ENCODE data around the gene INO80E. TPM values are rescaled to one million over a fixed set of nuclear protein-coding genes. Genes with fewer than 3 reads are reported as not detected.
A peak's percentile ranks its signal among the peaks of the same experiment; 100 is the strongest.

INO80E gene
- polyA plus RNA-seq, 12 donors = 24.0 to 62.2 (median 32.7) TPM; not detected in 1

DNA sequence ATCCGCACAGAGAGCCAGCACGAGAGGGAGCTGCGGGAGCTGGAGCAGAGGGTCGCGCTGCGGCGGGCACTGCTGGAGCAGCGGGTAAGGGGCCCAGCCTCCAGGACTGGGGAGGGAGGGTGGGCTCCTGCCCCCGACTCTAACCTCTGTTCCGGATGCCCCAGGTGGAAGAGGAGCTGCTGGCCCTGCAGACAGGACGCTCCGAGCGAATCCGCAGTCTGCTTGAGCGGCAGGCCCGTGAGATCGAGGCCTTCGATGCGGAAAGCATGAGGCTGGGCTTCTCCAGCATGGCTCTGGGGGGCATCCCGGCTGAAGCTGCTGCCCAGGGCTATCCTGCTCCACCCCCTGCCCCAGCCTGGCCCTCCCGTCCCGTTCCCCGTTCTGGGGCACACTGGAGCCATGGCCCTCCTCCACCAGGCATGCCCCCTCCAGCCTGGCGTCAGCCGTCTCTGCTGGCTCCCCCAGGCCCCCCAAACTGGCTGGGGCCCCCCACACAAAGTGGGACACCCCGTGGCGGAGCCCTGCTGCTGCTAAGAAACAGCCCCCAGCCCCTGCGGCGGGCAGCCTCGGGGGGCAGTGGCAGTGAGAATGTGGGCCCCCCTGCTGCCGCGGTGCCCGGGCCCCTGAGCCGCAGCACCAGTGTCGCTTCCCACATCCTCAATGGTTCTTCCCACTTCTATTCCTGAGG, 5.0 kb upstream of the INO80E start:
- DNase-seq = no peak

DNA sequence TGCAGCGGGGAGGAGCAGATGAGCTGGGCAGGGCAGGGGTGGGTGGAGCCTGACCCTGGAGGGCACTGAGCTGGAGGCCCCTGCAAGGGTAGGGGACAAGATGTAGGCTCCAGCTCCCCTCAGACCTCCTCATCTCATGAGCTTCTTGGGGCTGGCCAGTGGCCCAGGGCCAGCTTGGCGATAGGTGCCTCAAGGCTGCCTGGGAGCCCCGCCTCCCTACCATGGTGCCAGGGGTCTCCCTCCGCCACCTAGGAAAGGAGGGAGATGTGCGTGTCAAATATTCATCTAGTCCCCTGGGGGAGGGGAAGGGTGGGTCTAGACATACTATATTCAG, 4.5 kb upstream of the INO80E start:
- DNase-seq = no peak

DNA sequence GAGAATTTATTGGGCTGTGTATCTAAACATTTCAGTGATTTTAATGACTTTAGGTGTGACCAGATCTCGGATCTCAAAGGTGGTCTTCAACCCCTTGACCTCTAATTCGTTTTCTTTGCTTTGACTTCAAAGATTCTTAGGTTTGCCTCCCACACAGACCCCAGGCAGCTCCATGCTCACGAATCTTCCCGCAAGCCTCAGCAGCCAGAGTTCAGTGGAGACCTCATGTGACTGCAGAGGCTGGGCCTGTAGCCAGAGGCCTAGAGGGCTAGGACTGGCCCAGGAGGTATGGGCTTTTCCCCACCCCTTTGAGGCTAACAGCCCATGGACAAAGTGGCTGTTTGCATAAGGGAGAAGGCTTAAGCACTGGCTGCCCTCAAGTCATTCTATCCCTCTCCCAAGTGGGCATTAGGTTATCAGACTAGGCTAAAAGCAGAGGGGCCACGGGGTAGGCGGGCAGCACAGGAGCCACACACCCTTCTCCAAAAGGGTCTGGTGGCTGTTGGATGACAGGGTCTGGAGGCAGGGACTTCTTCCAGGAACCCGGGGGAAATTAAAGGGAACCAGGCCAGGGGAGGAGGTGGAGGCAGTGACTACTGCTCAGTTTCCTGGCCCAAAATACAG, 3.6 kb upstream of the INO80E start:
- DNase-seq = no peak

DNA sequence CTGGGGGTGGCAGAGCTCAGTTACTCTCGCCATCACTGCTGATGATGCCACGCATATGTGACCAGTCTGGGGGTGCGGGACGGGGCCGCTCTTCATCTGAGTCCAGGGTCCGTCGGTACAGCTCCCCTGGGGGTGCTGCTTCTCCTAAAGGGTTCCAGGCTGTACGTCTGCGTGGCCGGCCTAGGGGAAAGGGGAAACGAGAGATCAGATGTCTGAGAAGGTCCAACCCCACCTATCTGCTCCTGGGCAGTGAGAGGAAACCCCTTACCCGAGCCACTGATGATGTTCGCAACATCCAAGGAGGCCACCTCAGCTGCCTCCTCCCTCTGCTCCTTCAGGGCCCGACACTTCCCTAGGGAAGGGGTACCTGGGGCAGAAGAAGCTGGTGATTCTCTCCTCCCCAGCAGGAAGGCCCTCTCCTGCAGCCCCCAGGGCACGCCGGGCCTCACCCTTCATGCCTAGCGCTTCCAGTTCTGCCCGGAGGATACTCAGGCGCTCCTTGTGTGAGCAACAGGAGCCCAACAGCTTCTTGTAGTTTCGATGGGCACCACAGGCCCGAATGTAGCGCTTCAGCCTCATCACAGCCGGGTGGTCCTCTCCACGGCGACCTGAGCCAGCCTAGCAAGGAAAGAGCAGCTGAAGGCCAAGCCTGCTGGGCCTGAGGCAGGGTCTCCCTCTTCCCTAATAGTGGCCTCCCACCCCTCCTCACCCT, 2.7 kb upstream of the INO80E start:
- no peak for DNase-seq

DNA sequence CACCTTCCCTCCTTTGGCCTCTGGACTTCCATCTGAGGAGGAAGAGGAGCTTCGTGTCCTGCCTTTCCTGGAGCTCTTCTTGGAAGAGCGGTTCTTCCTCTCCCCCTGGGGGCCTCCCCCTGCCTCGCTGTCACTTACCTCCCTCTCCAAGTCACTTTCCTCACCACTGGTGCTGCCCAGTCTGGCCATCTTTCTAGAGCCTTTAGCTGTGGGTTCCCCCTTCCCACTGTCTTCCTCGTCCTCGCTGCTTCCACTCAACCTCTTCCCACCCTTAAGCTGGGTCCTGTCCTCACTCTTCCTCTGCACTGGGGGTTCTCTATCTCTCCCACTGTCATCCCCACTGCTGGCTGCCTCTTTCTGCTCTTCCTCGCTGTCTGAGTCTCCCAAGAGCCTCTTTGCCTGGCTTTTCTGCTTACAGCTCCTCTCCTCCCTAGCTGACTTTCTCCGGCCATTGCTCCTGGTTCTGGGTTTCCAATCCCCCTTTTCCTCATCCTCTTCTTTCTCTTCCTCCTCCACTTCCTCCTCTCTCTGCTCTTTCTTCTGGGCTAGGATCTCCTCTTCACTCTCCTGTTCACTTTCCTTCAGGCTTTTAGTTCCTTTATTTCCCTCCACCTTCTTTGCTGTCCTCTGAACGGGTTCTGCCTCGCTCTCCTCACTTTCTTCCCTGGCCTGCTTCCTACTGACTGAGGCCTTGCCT, 2.0 kb upstream of the INO80E start:
- no peak for DNase-seq

DNA sequence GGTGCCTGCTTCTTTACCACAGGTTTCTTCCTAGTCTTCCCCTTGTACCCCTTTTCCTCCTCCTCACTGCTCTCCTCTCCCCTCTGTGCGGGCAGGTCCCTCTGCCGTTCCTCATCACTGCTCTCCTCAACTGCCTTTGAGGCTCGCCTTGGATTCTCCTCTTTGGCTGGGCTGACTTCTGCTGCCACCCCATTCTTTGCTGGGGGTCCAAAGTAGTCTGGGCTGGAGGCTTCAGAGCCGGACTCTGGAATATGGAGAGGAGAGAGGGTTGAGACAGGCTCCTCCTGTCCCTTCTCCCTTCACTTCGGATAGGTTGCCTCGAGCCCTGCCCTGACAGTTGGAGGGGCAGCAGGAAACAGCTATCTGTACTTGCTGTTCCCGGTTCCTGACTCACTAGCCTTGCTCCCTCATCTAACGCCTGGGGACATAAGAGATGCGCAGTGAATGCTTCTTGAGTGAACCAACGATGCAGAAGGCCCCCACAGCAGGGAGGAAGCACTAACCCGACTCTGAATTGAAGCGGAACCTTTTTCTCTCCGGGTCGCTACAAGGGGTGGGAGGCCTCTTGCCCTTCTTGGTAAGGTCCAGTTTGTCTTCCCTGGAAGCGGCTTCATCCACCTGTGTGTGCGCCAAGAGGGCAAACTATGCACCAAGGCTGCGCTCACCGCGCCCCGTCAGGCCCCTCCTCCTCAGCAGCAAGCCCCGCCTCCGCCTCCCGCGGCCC, 1.3 kb upstream of the INO80E start:
- peak; percentile 35 for DNase-seq

DNA sequence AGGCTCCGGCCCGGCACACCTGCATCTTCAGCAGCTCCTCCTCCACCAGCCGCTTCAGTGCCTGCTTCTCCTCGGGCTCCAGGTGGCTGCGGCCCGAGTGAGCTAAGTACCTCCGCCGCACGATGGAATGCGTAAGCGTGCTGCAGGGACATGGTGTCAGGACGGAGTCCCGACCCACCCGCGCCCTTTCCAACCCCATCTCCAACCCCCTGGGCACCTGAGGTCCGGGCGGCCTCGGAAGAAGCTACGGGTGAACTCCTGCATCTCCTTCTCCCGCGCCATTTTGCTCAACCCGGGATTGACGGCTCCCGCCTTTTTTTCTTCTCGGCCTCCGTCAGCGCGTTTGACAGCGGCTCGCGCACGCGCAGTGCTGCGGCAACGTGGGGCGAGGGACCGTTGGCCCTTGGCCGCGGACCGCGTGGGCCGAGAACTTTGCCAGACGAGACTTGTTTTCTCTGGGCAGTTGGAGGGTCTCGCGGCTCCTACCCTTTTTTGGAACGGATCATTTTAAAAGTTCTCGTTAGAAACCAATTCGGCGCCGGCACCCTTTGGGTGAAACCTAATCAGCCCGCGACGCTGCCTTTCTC, 624 bp upstream of the INO80E start, which contains the start of gene HIRIP3:
Gene HIRIP3, minus strand, starts transcription at position 294 of the 587 bp plus-strand sequence. Its CDS starts 12 bp downstream, at position 282.
- peak; percentile 91 for DNase-seq

DNA sequence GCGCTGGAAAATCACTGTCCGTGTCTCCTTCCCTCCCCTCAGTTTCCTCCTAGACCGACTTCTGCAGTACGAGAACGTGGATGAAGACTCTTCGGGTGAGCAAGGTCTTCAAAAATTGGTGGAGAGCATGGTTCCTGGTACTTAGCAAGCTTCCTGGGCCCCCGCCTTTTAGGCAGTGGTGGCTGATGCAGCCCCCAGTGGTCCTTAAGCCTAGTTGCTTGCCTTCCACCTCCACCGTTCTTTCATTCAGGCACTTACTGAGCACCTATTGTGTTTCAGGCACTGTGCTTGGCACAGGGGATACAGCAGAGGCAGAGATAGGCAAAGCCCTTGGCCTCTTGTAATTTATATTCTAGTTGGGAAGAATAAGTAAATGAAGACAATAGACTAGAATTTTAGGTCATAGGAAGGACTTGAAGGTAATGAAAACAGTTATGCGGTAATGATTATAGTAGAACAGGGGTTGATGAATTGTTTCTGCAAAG, 767 bp downstream of the INO80E start:
- DNase-seq = no peak

DNA sequence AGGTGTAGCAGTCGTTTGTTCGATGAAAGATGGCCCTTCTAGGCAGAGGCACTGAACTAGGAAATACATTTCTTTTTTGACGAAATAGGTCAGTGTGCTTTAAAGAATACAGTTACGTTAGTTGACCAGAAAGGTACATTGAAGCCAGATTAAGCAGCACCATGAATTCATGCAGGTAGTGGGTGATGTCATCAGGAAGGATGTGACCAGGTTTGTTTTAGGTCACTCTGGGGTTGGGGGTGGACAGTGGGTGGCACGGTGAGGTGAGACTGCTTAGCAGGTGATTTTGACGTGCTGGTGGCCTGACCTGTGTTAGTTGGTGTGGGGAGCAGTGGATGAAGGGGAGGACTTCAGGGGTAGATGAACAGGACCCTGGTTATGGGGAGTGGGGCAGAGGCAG, 3.6 kb downstream of the INO80E start:
- DNase-seq = no peak

DNA sequence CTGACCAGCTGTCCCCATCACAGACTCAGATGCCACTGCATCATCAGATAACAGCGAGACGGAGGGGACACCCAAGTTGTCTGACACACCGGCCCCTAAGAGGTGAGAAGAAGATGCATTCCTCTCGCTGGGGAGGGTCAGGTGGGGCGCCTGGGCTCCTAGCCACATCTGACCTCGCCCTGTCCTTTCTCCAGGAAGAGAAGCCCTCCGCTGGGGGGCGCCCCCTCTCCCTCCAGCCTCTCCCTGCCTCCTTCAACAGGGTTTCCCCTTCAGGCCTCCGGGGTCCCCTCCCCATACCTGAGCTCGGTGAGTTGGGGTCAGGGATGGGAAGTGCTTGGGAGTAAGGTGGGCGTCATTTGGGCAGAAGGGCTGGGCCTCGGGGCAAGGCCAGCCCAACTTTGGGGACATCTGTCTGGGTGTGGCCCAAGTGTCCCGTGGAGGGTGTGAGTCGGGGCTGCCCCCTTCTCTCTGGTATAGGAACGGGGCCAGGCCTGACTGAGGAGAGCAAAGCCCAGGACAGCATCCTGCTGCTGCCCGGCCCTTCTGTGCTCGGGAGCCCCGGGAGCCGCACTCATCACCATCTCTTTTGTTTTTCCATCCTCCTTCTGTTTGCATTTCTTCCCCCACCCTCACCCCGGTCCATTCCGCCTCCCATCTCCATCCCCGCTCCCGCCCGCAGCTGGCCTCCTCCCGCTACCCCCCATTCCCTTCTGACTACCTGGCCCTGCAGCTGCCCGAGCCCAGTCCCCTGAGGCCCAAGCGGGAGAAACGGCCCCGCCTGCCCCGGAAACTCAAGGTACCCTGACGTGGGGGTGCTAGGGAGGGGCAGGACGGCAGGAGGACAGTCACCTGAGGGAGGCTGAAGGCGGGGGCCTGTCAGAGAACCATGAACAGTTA, 4.9 kb downstream of the INO80E start:
- no peak for DNase-seq

DNA sequence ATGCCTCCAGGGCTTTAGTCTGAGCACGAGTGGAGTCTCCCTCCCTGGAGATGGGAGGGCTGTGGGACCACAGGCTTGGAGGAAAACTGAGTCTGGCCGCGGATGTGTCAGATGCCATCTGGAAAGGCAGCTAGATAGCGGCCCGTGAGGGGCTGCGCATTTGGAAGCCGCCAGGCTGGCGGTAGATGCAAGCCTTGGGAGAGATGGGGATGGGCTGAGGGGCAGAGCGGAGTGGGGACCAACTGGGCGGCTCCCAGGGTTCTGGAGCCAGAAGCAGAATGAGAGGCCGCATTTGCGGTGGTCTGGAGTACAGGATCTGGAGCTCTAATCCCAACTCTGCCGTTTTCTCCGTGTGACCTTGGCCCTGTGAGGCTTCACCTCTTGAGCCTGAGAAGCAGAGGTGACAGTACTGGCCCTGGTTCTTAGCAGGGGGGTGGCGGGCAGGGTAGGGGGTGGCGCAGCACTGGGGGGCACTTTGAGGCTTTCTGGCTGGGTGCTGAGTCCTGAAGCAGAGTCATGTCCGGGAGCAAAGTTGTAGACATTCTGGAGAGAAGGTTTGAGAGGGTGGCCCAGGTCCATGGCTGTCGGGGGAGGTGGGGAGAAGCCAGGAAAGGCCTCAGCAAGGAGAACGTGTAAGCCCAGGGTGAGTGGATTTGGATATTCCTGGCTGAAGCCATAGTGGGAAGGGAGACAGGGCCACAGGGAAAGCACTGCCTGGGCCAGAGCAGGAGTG, 6.7 kb downstream of the INO80E start:
- DNase-seq = no peak

DNA sequence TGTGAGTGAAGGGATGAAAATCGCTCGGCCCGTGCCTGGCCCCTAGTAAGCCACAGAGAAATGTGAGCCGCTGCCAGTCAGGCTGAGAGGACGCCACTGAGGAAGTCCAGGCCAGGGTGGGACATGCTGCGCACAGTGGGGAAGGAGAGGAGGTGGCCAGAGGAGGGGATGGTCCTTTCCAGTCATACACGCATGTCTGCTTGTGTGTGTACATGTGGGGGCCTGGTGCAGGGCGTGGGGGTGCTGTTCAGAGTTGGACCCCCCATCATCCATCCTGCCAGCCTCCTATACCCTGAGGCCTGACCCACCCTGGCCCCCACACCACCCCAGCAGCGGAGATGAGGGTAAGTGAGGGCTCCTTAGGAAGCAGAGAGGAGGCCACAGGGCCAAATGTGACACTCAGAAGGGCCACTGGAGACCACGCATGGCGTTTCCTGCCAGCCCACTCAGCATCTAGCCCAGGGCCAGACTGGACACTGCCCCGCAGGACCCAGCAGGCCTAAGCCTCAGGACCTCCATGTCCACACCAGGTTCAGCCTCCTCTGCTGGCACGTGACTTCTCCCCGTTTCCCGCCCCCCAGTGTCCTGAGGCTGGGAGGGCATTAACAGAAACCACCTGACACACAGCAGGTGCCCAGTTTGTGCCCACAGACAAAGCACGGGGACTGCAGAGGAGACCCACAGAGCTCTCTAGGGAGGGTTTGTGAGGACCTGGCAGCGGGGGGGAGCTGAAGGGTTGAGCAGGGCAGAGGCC, 7.8 kb downstream of the INO80E start:
- no peak for DNase-seq

DNA sequence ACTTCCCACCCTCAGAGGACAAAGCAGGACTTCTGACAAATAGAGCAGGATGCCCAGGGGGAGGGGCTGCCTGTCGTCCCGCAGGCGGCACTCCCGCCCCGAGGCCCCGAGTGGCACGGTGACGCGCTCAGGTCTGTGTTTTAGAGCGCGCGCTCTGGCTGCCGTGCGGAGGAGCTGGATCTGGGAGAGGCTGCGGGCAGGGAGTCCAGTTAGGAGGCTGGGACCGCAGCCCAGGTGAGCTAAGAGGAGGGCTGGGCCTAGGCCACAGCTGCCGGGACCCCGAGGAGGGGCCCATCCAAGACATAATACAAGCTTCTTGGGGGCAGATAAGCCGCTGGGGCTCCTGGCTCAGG, 8.4 kb downstream of the INO80E start:
- no peak for DNase-seq

DNA sequence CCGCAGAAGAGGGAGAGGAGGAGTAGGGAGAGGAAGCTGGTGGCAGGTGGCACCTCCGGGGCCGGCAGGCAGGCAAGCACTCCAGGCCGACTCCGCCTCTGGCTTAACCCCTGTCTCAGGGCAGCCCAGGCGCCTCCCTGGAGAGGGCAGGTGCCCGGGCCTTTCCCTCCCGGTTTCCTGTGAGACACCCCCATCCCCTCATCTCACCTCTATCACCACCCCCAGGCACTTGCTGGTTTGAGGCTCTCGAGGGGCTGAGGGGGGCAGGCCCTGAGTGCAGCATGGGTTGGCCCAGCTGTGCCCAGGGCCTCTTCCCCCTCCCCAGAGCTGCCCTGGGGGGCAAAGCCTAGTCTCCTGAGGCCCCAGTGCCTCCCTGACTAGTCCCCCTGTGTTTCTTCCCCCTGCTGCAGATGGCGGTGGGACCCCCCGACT, 8.8 kb downstream of the INO80E start:
- DNase-seq = no peak

DNA sequence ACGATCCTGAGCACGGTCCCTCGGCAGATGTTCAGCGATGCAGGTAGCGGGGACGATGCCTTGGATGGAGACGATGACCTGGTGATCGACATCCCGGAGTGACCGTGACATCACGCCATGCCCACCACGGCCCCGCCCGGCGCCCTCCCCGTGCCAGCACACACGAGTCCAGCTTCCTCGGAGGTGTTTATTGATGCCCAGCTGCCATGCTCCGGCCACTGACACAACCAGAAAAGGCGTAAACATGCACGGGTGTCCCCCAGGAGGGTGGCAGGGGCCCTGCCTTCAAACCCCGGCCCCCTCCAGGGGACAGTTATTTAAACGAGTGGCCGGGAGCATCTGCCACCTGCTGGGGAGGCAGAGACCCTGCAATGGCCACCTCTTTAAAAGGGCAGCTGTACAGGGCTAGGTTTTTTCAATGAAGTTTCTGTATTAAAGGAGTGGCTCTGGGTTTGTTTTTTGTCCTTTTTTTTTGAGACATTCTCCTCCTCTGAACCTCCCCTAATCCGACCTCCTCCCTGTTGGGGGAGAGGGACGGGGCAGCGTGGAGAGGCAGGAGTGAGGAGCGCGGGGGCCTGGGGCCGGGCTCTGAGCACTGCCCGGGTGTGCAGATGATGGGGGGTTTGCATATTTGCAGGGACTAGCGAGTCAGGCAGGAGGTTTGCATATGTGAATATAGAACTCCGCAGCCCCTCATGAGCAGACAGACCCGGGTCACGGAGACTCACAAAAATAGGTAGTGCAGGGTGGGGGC, 9.5 kb downstream of the INO80E start:
- no peak for DNase-seq

DNA sequence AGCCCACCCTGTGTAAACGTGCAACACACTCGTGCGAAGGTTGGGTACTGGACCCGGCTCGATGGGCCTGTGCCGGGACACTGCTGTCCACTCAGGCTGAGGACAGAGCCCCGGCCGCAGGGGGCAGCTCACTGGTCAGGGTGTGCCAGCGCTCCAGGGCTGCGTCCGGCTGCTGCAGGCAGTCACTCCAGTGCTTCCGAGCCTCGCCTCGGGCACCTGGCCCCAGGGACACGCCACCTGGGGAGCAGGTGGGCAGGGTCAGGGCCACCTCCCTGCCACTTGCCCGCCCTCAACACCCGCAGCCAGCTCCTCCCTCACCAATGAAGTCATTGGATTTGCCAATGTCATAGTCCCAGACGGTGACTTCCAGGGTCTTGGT, 10.0 kb downstream of the INO80E start:
- no peak for DNase-seq

DNA sequence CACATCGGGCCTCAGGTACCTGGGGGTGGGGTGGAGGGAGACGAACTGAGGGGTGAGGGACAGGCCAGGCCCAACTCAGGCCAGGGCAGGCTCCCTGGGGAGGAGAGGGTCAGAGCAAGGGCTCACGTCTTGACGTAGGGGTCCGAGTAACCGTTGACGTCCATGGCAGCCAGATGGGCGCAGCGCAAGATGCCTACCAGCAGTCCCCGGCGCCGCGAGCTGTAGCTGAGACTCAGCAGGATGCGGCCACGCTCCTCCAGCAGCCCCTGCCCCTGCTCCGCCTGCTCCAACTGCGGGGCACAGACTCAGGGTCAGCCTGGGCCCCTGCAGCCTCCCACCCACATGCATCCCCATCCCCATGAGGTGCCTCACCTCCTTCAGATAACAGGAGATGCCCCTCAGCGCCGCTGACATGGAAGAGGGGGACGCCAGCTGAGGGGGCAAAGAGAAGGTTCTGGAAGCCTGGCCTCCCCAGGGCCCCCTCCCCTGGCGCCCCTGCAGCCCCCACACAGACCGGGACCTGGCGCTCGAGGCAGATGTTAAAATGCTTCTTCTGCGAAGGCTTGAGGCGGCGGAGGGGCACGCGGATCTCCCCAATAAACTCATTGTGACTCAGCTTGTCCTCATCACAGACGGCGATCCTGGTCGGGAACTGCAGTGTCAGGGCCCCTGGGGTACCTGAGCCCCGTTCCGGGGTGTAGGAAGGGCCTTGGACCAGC, 10.8 kb downstream of the INO80E start:
- no peak for DNase-seq
